GM12801 (cell line): Measurements from ENCODE around the gene PCBP3.

Source experiments
- TF ChIP-seq, protein P1 (sequence below): IDR thresholded peaks from one replicate; pipeline ENCODE4 v1.5.1; 2011; ENCODE audit warnings: control low read depth; ENCODE audit not compliant: insufficient read length; ENCODE audit errors: extremely low read depth

Gene PCBP3

DNA sequence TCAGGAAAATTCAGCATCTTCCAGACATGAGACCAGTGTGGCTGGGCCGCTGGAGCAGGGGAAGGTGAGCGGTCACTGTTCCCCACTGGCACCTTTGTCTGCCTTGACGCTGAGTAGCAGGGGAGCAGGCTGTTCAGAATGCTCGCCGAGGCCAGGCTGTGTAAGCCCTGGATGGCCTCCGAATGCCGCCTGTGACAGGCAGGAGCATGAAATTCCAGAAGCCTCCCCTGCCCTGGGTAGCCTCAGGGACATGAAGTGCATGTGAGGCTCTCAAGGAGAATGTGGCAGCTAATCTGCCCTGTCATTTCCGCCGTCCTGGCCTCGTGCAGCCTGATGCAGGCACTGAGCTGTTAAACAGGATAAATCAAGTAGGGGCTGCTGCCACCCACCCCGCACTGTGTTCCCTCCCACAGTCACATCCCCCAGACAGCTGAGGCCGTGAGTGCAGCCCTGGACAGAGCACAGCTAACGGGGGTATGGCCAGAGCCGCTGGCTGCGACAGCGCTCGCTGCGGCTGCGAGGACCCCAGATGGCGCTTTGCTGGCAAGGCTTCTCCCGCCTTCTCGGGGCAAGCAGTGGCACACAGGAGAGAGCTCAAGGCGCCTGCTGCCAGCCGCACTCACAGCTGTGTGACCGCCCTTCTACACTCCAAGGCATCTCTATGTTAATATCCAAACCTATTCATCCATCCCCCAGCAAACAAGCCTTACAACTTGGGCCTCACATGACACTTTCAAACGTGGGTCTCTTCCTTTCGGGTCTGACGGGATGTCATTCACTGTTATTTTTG lies 233.1 kb downstream of the PCBP3 start:
- TF ChIP-seq, protein P1, sequence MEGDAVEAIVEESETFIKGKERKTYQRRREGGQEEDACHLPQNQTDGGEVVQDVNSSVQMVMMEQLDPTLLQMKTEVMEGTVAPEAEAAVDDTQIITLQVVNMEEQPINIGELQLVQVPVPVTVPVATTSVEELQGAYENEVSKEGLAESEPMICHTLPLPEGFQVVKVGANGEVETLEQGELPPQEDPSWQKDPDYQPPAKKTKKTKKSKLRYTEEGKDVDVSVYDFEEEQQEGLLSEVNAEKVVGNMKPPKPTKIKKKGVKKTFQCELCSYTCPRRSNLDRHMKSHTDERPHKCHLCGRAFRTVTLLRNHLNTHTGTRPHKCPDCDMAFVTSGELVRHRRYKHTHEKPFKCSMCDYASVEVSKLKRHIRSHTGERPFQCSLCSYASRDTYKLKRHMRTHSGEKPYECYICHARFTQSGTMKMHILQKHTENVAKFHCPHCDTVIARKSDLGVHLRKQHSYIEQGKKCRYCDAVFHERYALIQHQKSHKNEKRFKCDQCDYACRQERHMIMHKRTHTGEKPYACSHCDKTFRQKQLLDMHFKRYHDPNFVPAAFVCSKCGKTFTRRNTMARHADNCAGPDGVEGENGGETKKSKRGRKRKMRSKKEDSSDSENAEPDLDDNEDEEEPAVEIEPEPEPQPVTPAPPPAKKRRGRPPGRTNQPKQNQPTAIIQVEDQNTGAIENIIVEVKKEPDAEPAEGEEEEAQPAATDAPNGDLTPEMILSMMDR = no peak

DNA sequence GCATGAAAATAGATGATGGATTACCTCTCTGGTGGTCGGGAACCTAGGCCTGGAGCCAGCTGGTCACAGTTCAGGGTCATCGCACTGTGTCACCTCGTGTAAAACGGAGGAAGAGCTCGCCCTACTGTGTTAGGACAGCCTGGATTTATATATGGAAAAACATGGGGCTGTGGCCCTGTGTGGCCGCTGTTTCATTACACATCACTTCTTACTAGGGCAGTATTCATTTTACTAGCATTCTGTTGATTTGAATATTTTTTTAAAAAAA lies 233.6 kb downstream of the PCBP3 start:
- TF ChIP-seq, protein P1 = no peak

DNA sequence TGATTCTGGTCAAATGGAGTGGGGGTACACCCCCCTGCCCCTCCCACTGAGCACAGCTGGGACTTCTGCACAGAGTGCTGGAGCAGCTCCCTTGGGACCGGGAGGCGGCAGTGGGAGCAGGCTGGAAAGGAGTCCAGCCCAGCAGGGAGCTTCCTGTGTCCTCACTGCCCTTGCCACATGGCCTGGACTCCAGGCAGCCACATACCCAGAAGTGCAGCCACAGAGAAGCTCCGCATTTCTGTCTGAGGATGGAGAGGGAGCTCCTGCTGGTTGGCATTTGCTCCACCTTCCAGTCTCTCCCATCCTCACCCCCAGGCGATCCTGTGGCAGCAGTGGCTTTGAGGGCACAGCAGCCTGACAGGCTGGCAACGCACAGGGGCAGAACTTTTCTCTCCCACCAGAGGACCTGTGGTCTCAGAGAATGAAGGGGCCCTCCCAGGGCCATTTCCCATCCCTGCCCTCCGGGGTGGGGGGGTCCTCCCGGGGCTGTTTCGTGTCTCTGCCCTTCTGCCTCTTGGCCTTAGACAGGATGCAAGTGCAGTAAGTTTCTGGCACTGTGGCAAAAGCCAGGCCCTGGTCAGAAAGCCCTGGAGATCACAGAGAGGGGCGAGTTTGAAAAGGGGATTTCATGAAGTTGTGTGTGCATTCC lies 234.4 kb downstream of the PCBP3 start:
- TF ChIP-seq, protein P1 = no peak

DNA sequence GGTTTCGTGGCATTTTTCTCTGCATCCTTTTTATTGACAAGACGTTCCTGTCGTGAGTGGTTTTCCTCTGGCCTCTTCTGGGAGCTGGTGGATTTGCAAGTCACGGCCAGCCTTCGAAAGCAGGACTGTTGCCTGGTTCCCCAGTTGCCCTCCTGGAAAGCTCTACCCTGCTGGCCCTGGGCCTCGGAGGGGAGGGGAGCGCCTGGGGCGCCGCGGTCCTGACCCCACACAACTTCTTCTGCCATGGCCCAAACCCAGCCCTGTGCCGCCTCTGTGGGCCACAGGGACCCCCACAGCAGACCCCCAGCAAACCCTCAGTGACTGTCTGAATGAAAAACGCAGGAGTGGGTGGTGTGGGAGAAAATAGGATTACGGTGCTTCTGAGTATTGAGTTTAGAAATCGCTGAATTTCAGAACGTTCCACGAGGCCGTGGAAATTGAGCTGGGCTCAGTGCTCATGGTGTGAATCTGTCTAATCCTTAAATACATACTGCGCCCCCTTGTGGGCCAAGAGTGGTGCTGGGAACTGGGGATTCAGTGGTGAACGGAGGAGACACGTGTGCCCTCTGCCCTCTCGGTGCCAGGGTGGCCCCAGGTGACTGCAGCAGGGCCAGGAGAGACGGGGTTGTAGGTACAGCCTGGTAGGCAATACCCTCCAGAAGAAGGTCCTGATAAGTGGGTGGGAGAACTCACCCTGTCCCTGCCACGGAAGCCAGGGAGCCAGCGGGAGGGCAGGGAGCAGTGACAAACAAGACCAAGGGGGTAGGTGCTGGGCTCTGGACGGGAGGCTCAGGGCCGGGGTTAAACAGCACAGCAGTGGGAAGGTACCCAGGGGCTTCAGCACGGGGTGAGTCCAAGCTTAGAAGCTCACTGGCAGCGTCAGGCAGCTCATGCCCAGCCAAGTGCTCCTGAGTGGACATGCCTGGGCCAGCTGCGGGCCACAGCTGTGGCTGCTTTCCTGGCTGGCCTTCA lies 236.9 kb downstream of the PCBP3 start:
- TF ChIP-seq, protein P1 = no peak

DNA sequence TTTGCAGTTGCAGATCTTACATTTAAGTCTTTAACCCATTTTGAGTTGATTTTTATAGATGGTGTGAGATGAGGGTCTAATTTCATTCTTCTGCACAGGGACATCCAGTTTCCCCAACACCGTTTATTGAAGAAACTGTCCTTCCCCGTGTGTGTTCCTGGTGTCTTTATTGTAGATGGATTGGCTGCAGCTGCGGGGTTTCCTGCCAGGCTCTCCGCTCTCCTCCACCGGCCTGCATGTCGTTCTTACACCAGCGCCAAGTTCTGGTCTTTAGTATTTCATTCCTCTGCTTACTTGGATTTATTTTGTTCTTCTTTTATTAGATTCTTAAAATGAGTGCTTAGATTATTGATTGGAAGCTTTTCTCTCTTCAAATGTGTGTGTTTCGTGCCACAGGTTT lies 239.1 kb downstream of the PCBP3 start:
- TF ChIP-seq, protein P1 = no peak

DNA sequence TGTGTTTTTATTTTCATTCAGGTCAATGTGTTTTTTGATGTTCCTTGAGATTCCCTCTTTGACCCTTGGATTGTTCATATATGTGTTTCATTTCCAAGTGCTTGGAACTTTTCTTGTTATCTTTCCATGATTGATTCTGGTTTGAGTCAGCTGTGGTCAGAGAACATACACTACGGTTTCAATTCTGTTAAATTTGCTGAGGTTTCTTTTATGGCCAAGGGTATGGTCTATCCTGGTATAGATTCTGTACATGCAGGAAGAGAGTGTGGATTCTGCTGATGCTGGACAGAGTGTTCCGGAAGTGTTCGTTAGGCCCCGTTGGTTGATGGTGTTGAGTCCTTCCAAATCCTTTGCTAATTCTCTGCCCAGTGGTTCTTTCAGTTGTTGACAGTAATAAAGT lies 239.6 kb downstream of the PCBP3 start:
- TF ChIP-seq, protein P1 = no peak

DNA sequence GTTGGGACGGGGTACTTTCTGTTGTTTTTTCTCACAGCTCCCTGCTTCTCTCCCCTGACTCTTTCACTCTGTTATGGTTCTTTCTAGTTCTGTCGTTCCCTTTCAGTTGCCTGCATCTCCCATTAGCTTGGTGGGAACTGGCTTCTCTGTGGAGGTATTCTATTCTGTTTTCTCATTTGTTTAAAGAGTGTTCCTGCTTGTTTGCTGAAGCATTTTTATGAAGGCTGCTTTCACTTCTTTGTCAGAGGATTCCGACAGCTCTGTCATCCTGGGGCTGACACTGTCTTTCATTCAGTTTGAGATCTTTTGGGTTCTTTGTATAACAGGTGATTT lies 242.0 kb downstream of the PCBP3 start:
- TF ChIP-seq, protein P1 = no peak
